Measurements from ENCODE around the gene DNMT3L. TPM values are rescaled to one million over a fixed set of nuclear protein-coding genes. Genes with fewer than 3 reads are reported as not detected.
A peak's percentile ranks its signal among the peaks of the same experiment; 100 is the strongest.

Gene DNMT3L
- polyA plus RNA-seq, 1 donor (not counting 4 experiments of a cell fraction or from before 2014, with no cell fraction given) = not detected

DNA sequence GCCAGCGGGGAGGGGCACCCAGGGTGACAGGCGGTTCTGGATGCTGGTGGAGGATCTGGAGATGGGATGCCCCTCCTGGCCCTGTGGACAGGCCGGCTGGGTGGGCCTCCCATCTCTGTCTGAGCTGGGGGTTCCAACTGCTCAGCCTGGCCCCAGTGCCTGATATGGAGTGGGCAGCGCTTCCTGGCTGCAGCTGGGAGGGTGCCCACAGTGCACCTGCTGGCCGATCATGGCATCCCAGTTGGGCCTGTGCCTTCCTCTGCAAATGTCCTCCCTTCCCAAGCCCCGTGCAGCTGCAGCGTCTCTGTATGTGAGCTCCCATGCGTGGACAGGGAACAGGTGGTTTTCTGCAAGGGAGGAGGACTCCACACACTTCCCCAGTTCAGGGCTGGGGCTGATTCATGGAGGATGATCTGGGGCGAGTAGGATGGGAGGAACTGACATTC, 40.3 kb upstream of the DNMT3L start:
- H4K20me1 ChIP-seq (ENCODE audit: control insufficient read depth, extremely low read depth, insufficient read depth, low read length) = peaks cover 3% of the 10 kb centered on the region
- peaks cover 0 to 8% of the 10 kb centered on the region in 2 experiments for H3K36me3 ChIP-seq (ENCODE audit: control insufficient read depth in 2 of 2, extremely low read depth in 1 of 2, insufficient read depth in 2 of 2, low read length in 2 of 2)
- H3K27ac ChIP-seq (ENCODE audit: control insufficient read depth, insufficient read depth, low read length) = no peak overlapping the region
- dilution Hi-C loops (cut with MboI; ENCODE audit: extremely low pct_ligation_motif_present, low sequenced_read_pairs) = no loop called here
- no peaks in the 10 kb centered on the region for H3K9me1 ChIP-seq (ENCODE audit: control insufficient read depth, extremely low read depth, insufficient read depth, low read length)
- peaks cover 36% of the 10 kb centered on the region for H3K79me2 ChIP-seq (ENCODE audit: control insufficient read depth, insufficient read depth, low read length)
- peaks cover 15% of the 10 kb centered on the region for H3K4me1 ChIP-seq (ENCODE audit: control insufficient read depth, extremely low read depth, insufficient read depth, low read length)
- H3K4me3 ChIP-seq (ENCODE audit: control insufficient read depth in 2 of 3, extremely low read depth in 1 of 3, insufficient read depth in 2 of 3, low read depth in 1 of 3, low read length in 3 of 3) = no peak overlapping the region
- H3K4me2 ChIP-seq (ENCODE audit: control insufficient read depth, extremely low read depth, insufficient read depth, low read depth, low read length) = no peak overlapping the region
- DNase-seq (ENCODE audit: low read depth, low spot score) (no peak), FAIRE-seq (no peak)
- no peaks in the 10 kb centered on the region for H3K27me3 ChIP-seq (ENCODE audit: control insufficient read depth, extremely low read depth, insufficient read depth, low read length)
- TF ChIP-seq EZH2 (IDR thresholded peaks at IDR 0.05; ENCODE audit: low read length) = no peak
- TF ChIP-seq, protein P1, sequence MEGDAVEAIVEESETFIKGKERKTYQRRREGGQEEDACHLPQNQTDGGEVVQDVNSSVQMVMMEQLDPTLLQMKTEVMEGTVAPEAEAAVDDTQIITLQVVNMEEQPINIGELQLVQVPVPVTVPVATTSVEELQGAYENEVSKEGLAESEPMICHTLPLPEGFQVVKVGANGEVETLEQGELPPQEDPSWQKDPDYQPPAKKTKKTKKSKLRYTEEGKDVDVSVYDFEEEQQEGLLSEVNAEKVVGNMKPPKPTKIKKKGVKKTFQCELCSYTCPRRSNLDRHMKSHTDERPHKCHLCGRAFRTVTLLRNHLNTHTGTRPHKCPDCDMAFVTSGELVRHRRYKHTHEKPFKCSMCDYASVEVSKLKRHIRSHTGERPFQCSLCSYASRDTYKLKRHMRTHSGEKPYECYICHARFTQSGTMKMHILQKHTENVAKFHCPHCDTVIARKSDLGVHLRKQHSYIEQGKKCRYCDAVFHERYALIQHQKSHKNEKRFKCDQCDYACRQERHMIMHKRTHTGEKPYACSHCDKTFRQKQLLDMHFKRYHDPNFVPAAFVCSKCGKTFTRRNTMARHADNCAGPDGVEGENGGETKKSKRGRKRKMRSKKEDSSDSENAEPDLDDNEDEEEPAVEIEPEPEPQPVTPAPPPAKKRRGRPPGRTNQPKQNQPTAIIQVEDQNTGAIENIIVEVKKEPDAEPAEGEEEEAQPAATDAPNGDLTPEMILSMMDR (optimal IDR thresholded peaks at IDR 0.05 in 1 of 3, IDR thresholded peaks at IDR 0.05 in 1 of 3, conservative IDR thresholded peaks at IDR 0.05 in 1 of 3; ENCODE audit: extremely low read depth in 1 of 3, insufficient read depth in 2 of 3, low read length in 3 of 3) = peak in 1 of 3 experiments; percentile 19
- no peaks in the 10 kb centered on the region for H3K9me3 ChIP-seq (ENCODE audit: control insufficient read depth, low read depth, low read length)
- H3K9ac ChIP-seq (ENCODE audit: control insufficient read depth, extremely low read depth, insufficient read depth, low read length) = no peak overlapping the region
- H2AFZ ChIP-seq (ENCODE audit: control insufficient read depth, low read length) = no peak overlapping the region

DNA sequence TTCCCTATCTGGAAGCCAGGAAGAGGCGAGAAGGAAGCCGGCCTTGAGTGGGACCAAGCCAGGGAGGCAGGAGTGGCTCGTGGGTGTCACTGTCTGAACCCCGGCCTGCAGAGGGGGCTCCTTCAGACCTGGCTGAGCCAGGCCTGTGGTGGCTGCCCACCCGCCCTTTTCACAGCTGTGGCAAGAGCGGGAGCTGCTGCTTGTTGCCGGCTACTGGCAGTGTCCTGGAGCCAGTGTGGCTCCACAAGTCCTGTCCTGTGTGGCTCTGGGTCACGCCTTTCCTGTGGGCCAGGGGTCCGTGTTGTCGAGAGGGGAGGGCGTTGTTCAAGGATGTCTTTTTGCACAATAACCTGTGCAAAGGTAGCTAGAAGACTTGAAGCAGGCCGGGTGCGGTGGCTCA, 39.4 kb upstream of the DNMT3L start:
- H3K4me2 ChIP-seq (ENCODE audit: control insufficient read depth, extremely low read depth, insufficient read depth, low read depth, low read length) = peak overlapping the region; percentile 96
- H3K9ac ChIP-seq (ENCODE audit: control insufficient read depth, extremely low read depth, insufficient read depth, low read length) = peak overlapping the region; percentile 78
- no peak for DNase-seq (ENCODE audit: low read depth, low spot score)
- peaks cover 0 to 3% of the 10 kb centered on the region in 2 experiments for H3K36me3 ChIP-seq (ENCODE audit: control insufficient read depth in 2 of 2, extremely low read depth in 1 of 2, insufficient read depth in 2 of 2, low read length in 2 of 2)
- H3K9me1 ChIP-seq (ENCODE audit: control insufficient read depth, extremely low read depth, insufficient read depth, low read length) = no peaks in the 10 kb centered on the region
- peak overlapping the region; percentile 43 for H3K27ac ChIP-seq (ENCODE audit: control insufficient read depth, insufficient read depth, low read length)
- no peak for FAIRE-seq
- no peaks in the 10 kb centered on the region for H3K9me3 ChIP-seq (ENCODE audit: control insufficient read depth, low read depth, low read length)
- dilution Hi-C loops (cut with MboI; ENCODE audit: extremely low pct_ligation_motif_present, low sequenced_read_pairs) = no loop called here
- peaks cover 15% of the 10 kb centered on the region for H3K4me1 ChIP-seq (ENCODE audit: control insufficient read depth, extremely low read depth, insufficient read depth, low read length)
- H2AFZ ChIP-seq (ENCODE audit: control insufficient read depth, low read length) = no peak overlapping the region
- H3K27me3 ChIP-seq (ENCODE audit: control insufficient read depth, extremely low read depth, insufficient read depth, low read length) = no peaks in the 10 kb centered on the region
- no peak for TF ChIP-seq EZH2 (IDR thresholded peaks at IDR 0.05; ENCODE audit: low read length)
- TF ChIP-seq, protein P1 (optimal IDR thresholded peaks at IDR 0.05 in 1 of 3, IDR thresholded peaks at IDR 0.05 in 1 of 3, conservative IDR thresholded peaks at IDR 0.05 in 1 of 3; ENCODE audit: extremely low read depth in 1 of 3, insufficient read depth in 2 of 3, low read length in 3 of 3) = no peak
- peaks cover 3% of the 10 kb centered on the region for H4K20me1 ChIP-seq (ENCODE audit: control insufficient read depth, extremely low read depth, insufficient read depth, low read length)
- H3K79me2 ChIP-seq (ENCODE audit: control insufficient read depth, insufficient read depth, low read length) = peaks cover 36% of the 10 kb centered on the region
- peak overlapping the region; percentile 72 to 80 (median 76) for H3K4me3 ChIP-seq (ENCODE audit: control insufficient read depth in 2 of 3, extremely low read depth in 1 of 3, insufficient read depth in 2 of 3, low read depth in 1 of 3, low read length in 3 of 3)
